Measurements from ENCODE around the gene PMS1.
"Not testable (repeated sequence)": the region's sequence is repeated elsewhere in the genome, so short reads cannot be mapped to it uniquely, and the experiment has no call there.

Gene PMS1

GRCh38 chr2:189866296-189866695 is 82.0 kb downstream of the PMS1 start:
- DNase-seq, result no peak

GRCh38 chr2:189868896-189869295 is 84.6 kb downstream of the PMS1 start:
- DNase-seq, result no peak

- peak; percentile 13 for DNase-seq
These were observed 86.3 kb downstream of the PMS1 start for GRCh38 chr2:189870381-189871085.

GRCh38 chr2:189873696-189874095 is 89.4 kb downstream of the PMS1 start:
- no peak for DNase-seq

GRCh38 chr2:189874586-189875320 is 90.5 kb downstream of the PMS1 start:
- DNase-seq, result peak; percentile 76

- peak; percentile 62 for DNase-seq
These were observed 92.0 kb downstream of the PMS1 start for GRCh38 chr2:189876271-189876670.

- DNase-seq, result no peak
These were observed 95.4 kb downstream of the PMS1 start for GRCh38 chr2:189879716-189880081.

GRCh38 chr2:189880429-189880828 is 96.2 kb downstream of the PMS1 start:
- DNase-seq, result no peak

- DNase-seq, result no peak
These were observed 96.7 kb downstream of the PMS1 start for GRCh38 chr2:189880832-189881492.

- no peak for DNase-seq
These were observed 101.1 kb downstream of the PMS1 start for GRCh38 chr2:189885368-189885767.

DNA sequence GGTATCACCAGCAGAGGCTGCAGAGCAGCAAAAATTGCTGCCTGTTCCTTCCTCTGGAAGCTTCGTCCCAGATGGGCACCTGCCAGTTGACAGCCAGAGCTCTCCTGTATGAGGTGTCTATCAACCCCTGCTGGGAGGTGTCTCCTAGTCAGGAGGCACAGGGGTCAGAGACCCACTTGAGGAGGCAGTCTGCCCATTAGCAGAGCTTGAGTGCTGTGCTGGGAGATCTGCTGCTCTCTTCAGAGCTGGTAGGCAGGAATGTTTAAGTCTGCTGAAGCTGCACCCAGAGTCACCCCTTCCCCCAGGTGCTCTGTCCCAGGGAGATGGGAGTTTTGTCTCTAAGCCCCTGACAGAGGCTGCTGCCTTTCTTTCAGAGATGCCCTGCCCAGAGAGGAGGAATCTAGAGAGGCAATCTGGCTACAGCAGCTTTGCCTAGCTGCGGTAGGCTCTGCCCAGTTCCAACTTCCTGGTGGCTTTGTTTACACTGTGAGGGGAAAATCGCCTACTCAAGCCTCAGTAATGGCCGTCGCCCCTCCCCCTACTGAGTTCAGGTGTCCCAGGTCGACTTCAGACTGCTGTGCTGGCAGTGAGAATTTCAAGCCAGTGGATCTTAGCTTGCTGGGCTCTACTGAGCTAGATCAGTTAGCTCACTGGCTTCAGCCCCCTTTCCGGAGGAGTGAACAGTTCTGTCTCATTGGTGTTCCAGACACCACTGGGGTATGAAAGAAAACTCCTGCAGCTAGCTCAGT is 108.5 kb downstream of the PMS1 start:
- DNase-seq, result not testable (repeated sequence)

GRCh38 chr2:189896809-189897208 is 112.6 kb downstream of the PMS1 start:
- no peak for DNase-seq

DNA sequence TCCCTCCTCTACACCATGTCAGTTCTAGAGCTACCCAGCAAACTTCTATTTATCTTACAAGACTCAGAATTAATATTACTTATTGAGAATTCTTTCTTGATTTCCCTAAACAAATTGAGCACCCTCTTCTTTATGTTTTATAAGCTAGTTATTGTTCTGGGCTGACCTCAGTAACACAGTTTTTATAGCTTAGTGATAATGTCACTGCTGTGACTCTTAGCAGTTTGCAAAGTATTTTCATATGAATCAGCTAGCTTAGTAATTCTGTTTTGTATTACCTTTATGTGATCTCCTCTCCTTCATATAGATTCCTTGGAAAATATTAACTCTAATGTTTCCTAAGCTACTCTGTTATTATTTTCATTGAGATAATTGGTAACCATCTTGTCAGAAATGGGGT is 114.9 kb downstream of the PMS1 start:
- DNase-seq, result no peak

- DNase-seq, result no peak
These were observed 116.5 kb downstream of the PMS1 start for GRCh38 chr2:189900726-189901125.

DNA sequence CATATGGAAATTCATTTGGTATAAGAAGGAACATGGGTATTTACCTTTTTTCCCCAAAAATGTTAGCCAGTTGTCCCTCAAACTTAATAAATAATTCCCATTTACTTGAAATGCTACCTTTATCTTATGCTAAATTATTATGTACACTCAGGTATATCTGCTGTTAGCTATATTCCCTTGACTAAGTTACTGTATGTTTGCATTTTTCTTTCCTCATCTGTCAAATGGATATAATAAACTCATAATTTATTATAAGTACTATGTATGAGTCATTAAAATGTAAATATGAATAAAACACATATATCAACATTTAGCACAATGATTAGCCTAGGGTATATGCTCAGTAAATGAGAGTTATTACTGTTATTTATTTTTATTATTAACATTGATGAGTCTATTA is 117.4 kb downstream of the PMS1 start:
- DNase-seq, result no peak

GRCh38 chr2:189913821-189914220 is 129.6 kb downstream of the PMS1 start:
- no peak for DNase-seq

- DNase-seq, result no peak
These were observed 132.4 kb downstream of the PMS1 start for GRCh38 chr2:189916651-189917050.
